Measurements from ENCODE around the gene ISLR. TPM values are rescaled to one million over a fixed set of nuclear protein-coding genes. Genes with fewer than 3 reads are reported as not detected.

Gene ISLR
- total and polyA plus RNA-seq, 2 of the 8 experiments (the other 6 are each of a cell fraction or from before 2014, with no cell fraction given): 0.29 to 0.35 TPM

GRCh38 chr15:74147051-74147450 is 26.5 kb upstream of the ISLR start:
- H4K8ac ChIP-seq (ENCODE audit: extremely low read depth, insufficient read depth, low read length): no peak overlapping the region
- no peak overlapping the region for H2AK5ac ChIP-seq (ENCODE audit: low read depth, low read length)
- peaks cover 0 to 5% (median under 1%) of the 10 kb centered on the region in 4 experiments; a peak in 3 of 7 replicates for H3K4me1 ChIP-seq (replicated peaks in 1 of 4; ENCODE audit: control insufficient read depth in 3 of 4, insufficient read depth in 4 of 4, low read length in 3 of 4)
- H2BK12ac ChIP-seq (ENCODE audit: low read depth, low read length): no peak overlapping the region
- no peak overlapping the region for H3K4me2 ChIP-seq (ENCODE audit: insufficient read depth in 1 of 2, low read depth in 2 of 2, low read length in 2 of 2)
- H3K4ac ChIP-seq (replicated peaks; ENCODE audit: insufficient read length, low read depth, low read length): no peak overlapping the region
- CTCF ChIA-PET (ENCODE audit: partially characterized antibody): interaction anchor here (1.0 to 1.4 kb wide), 4 partner anchors 9 to 89 kb away, joined by 3 to 4 read pairs (median 3); partner anchors contain the start of genes CCDC33 and STRA6
- DNase-seq (ENCODE audit: low read depth in 1 of 2, low spot score in 2 of 2) (no peak), FAIRE-seq (no peak)
- H3K23ac ChIP-seq (ENCODE audit: insufficient read length): no peak overlapping the region
- no peaks in the 10 kb centered on the region for H3K79me2 ChIP-seq (ENCODE audit: control insufficient read depth in 1 of 2, insufficient read depth in 2 of 2, low read length in 2 of 2)
- H3K27me3 ChIP-seq (replicated peaks in 1 of 4; ENCODE audit: control insufficient read depth in 3 of 4, extremely low read depth in 1 of 4, insufficient read depth in 3 of 4, low read length in 3 of 4): no peaks in the 10 kb centered on the region
- no peak overlapping the region for H4K91ac ChIP-seq (replicated peaks; ENCODE audit: insufficient read length, low read length)
- H4K5ac ChIP-seq (ENCODE audit: insufficient read length, low read depth, low read length): no peak overlapping the region
- 83% methylated on average over 2 of the region's 2 CpGs; no CpG with 5 or more reads in 1 of the 2 experiments for WGBS, 2 experiments (ENCODE audit: extremely low coverage in 1 of 2, insufficient coverage in 1 of 2, insufficient read length in 1 of 2, insufficient replicate concordance in 2 of 2, low coverage in 1 of 2, low lambda C conversion rate in 2 of 2, missing lambda C conversion rate in 1 of 2)
- POLR2A ChIA-PET (ENCODE audit: partially characterized antibody): no interaction called here
- H2BK5ac ChIP-seq (ENCODE audit: low read depth, low read length): no peak overlapping the region
- no peaks in the 10 kb centered on the region for H3K79me1 ChIP-seq (ENCODE audit: low read depth, low read length)
- peaks cover 0 to 12% of the 10 kb centered on the region in 2 experiments; a peak in 2 of 4 replicates for H3K9me3 ChIP-seq (ENCODE audit: insufficient read depth in 2 of 2, low read depth in 1 of 2, low read length in 1 of 2)
- no peaks in the 10 kb centered on the region for H3K23me2 ChIP-seq (ENCODE audit: low read depth, low read length)
- H3K36me3 ChIP-seq (ENCODE audit: control insufficient read depth in 2 of 4, insufficient read depth in 4 of 4, low read length in 3 of 4): no peaks in the 10 kb centered on the region
- no peak overlapping the region for H3K27ac ChIP-seq (ENCODE audit: low read depth, low read length)
- H3K14ac ChIP-seq (ENCODE audit: insufficient read length): no peak overlapping the region
- no peaks in the 10 kb centered on the region for H4K20me1 ChIP-seq (replicated peaks in 1 of 2; ENCODE audit: control insufficient read depth in 1 of 2, insufficient read depth in 2 of 2, low read length in 2 of 2)
- H2BK20ac ChIP-seq (ENCODE audit: low read length): no peak overlapping the region
- no peak overlapping the region for H3K9ac ChIP-seq (replicated peaks in 1 of 4; ENCODE audit: extremely low read depth in 1 of 4, low read depth in 3 of 4, low read length in 3 of 4)
- H2BK15ac ChIP-seq (ENCODE audit: low read length): no peak overlapping the region
- H2BK120ac ChIP-seq (replicated peaks; ENCODE audit: low read depth, low read length): no peak overlapping the region
- H3K4me3 ChIP-seq (ENCODE audit: extremely low read depth in 1 of 4, insufficient read depth in 2 of 4, low read depth in 3 of 4, low read length in 4 of 4): no peak overlapping the region
- no peak overlapping the region for H3K18ac ChIP-seq (ENCODE audit: extremely low read depth, low read length)
- H2AFZ ChIP-seq (ENCODE audit: low read length): no peak overlapping the region
- no peak overlapping the region for H3K56ac ChIP-seq (replicated peaks; ENCODE audit: insufficient read length, low read depth, low read length)

All from H1 (cell line).